GM21786 (cell line): ENCODE measurements around the gene EARS2.
"Not testable (repeated sequence)": the region's sequence is repeated elsewhere in the genome, so short reads cannot be mapped to it uniquely, and the experiment has no call there.

Experiments used
- ATAC-seq: cut with Tn5 transposase; IDR thresholded peaks from one replicate; pipeline ENCODE4 v1.9.1; 2021; ENCODE audit not compliant: unreplicated experiment

Gene EARS2

DNA sequence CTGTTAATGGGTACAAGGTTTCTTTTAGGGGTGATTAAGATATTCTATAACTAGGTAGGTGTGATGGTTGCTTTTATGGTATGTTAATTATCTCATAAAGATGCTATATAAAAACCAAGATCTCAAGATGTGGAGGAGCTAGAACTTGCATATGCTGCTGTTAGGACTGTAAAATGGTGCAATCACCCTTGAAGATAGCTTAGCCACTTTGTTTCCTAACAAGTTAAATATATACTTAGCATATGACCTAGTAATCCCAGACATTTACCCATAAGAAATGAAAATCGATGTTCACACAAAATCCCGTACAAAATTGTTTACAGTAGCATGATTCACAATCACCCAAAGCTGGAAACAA is 71.9 kb downstream of the EARS2 start:
- no peak for ATAC-seq

GRCh38 chr16:23484510-23485256 is 72.5 kb downstream of the EARS2 start:
- no peak for ATAC-seq

- ATAC-seq = not testable (repeated sequence)
Measured at GRCh38 chr16:23483492-23483891, 73.7 kb downstream of the EARS2 start.

DNA sequence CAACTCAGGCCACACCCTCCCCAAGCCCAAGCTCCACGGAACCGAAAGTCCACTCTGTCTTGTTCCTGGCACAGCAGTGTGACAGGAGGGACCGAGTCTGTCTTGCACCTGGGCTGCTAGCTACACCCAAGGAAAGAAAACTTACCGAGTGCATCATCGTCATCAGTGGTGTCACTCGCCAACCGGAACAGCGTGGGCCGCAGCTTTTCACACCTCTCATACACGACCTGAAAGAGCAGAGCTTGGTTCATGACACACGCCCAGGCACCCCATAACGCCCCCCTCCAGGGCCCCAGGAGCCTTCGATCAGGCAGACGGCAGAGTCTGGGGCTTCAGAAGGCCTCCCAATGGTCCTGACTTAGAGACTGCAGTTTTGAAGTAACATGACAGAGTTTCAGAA is 74.4 kb downstream of the EARS2 start:
- ATAC-seq = no peak

DNA sequence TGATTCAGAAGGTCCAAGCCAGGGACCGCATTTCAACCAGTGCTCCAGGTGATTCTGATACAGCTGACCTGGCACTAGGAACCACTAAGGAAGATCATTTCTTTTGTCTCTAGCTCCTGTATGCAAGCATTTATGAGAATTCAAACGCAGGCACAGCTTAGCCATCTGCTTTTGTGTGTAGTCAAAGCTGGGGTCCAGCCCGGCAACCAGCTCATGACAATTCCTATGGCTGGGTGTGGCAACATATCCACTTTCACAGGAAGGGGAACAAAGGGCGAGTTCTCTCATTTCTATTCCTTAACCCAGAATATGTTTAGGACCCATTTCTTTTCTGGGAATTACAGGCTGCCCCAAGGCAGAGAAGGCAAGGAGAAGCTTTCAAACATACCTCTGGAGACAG is 76.9 kb downstream of the EARS2 start:
- no peak for ATAC-seq

GRCh38 chr16:23479138-23479537 is 78.0 kb downstream of the EARS2 start:
- no peak for ATAC-seq

DNA sequence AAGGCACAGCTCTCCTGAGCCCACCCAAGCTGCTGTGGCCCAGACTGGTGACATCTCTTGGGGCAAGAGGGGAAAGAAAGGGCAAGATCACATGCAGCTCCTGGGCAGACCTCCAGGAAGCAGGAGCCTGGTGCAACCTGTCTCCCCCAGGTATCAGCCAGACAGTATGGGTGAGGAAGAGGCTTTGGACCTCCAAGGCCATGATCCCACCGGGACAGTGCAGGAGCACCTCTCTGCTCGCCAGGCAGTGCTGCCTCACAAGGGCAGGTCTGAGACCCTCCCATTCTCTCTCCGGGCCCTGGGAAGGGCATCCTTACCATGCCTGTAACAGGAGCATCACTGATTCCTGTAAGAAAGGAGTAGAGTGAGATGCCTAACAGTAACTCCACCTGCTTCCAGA is 78.6 kb downstream of the EARS2 start:
- ATAC-seq = no peak

DNA sequence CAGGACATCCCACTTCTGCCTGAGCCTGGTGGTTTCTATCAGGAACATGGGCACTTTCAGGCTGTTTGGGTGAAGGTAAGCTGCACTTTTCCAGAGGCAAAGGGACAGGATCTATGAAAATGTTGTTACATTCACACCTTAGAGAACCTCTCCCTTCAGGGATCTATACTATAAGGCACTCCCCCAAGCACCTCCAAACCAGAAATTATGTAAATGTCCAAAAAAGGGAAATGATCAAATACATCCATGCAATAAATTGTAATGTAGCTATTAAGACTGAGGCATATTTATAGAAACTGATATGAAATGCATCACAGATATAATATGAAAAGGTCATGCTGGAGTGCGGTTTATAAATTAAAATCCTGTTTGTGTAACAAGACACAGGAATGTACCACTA is 80.9 kb downstream of the EARS2 start:
- no peak for ATAC-seq
